OCI-LY3 (cell line): ENCODE results near the gene C5AR1.

Experiments used
- H2AFZ ChIP-seq: fragments of 200-600, 300-600 bp; shearing (Covaris generic); 2 replicates; pipeline ENCODE4 v1.6.0; 2014; ENCODE audit warnings: antibody characterized with exemption, low read depth, low read length
- H3K27ac ChIP-seq: fragments of 200-600, 300-600 bp; sonication (generic); 2 replicates; pipeline ENCODE4 v1.5.1; 2014; ENCODE audit warnings: mild to moderate bottlenecking, low read length, moderate library complexity, mixed read lengths
- H3K27me3 ChIP-seq: fragments of 200-600, 300-600 bp; sonication (generic); 2 replicates; pipeline ENCODE4 v1.6.1; 2014; ENCODE audit warnings: low read depth, low read length, mixed read lengths
- H3K36me3 ChIP-seq: fragments of 200-600, 300-600 bp; sonication (generic); replicated peaks from 2 replicates; pipeline ENCODE3; 2014; ENCODE audit warnings: low read depth, low read length, mixed read lengths
- H3K4me1 ChIP-seq: fragments of 300-600, 200-600 bp; sonication (generic); 2 replicates; pipeline ENCODE4 v1.6.1; 2014; ENCODE audit warnings: low read length, mixed read lengths
- H3K4me2 ChIP-seq: fragments of 200-600, 300-600 bp; sonication (generic); 2 replicates; pipeline ENCODE4 v1.6.1; 2014; ENCODE audit warnings: low read length, mixed read lengths
- H3K4me3 ChIP-seq: fragments of 300-600, 200-600 bp; sonication (generic); 2 replicates; pipeline ENCODE4 v1.5.1; 2014; ENCODE audit warnings: antibody characterized with exemption, mild to moderate bottlenecking, low read length, moderate library complexity
- H3K79me2 ChIP-seq: fragments of 300-600, 200-600 bp; shearing (Covaris generic); 2 replicates; pipeline ENCODE4 v1.6.1; 2014; ENCODE audit warnings: mild to moderate bottlenecking, low read length, mixed read lengths
- H3K9ac ChIP-seq: fragments of 300-600, 200-600 bp; shearing (Covaris generic); 2 replicates; pipeline ENCODE4 v1.6.0; 2014; ENCODE audit warnings: mild to moderate bottlenecking, low read length, moderate library complexity
- H3K9me3 ChIP-seq: fragments of 200-600, 300-600 bp; shearing (Covaris generic); 2 replicates; pipeline ENCODE4 v1.6.1; 2014; ENCODE audit warnings: low read length, mixed read lengths; ENCODE audit not compliant: insufficient read depth
- H4K20me1 ChIP-seq: fragments of 200-600, 300-600 bp; sonication (generic); 2 replicates; pipeline ENCODE4 v1.6.1; 2016; ENCODE audit warnings: low read length, mixed read lengths; ENCODE audit not compliant: insufficient read depth
- CTCF ChIP-seq: fragments of 200-600, 300-600 bp; sonication (generic); IDR thresholded peaks from 2 replicates; pipeline ENCODE4 v1.5.1; 2014; ENCODE audit warnings: antibody characterized with exemption, low read length, low read depth
- EZH2phosphoT487 ChIP-seq: fragments of 200-600 bp; shearing (Covaris generic); IDR thresholded peaks from 2 replicates; pipeline ENCODE4 v1.6.1; 2018; ENCODE audit warnings: antibody characterized with exemption, mixed run types, low read depth

The C5AR1 gene

DNA sequence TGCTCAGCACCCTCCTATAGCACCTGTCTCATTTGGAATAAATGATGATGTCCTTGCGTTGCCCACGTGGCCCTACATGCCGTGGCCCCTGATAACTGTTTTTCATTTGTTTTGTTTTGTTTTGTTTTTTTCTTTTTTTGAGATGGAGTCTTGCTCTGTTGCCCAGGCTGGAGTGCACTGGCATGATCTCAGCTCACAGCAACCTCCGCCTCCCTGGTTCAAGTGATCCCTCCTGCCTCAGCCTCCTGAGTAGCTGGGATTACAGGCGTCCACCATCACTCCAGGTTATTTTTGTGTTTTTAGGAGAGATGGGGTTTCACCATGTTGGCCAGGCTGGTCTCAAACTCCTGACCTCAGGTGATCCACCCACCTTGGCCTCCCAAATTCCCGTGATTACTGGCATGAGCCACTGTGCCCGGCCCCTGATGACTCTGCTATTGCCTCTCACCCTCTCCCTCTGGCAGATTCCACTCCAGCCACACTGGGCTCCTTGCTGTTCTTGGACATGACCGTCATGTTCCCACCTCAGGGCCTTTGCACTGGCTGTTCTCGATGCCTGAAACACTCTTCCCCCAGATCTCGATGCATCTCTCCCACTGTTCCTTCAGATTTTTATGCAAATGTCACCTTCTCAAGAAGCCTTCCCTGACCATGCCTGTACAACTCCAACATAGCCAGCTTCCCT lies 29.7 kb downstream of the C5AR1 start:
- TF ChIP-seq CTCF = no peak
- TF ChIP-seq EZH2phosphoT487 = no peak
- Histone ChIP-seq H4K20me1 (no peaks in the 10 kb centered on the region), H3K27me3 (no peaks in the 10 kb centered on the region), H3K9me3 (no peaks in the 10 kb centered on the region), H3K27ac (no peak overlapping the region), H3K4me1 (no peaks in the 10 kb centered on the region), H3K79me2 (no peaks in the 10 kb centered on the region), H3K4me2 (no peak overlapping the region), H2AFZ (no peak overlapping the region), H3K9ac (no peak overlapping the region), H3K4me3 (no peak overlapping the region), H3K36me3 (no peaks in the 10 kb centered on the region)

DNA sequence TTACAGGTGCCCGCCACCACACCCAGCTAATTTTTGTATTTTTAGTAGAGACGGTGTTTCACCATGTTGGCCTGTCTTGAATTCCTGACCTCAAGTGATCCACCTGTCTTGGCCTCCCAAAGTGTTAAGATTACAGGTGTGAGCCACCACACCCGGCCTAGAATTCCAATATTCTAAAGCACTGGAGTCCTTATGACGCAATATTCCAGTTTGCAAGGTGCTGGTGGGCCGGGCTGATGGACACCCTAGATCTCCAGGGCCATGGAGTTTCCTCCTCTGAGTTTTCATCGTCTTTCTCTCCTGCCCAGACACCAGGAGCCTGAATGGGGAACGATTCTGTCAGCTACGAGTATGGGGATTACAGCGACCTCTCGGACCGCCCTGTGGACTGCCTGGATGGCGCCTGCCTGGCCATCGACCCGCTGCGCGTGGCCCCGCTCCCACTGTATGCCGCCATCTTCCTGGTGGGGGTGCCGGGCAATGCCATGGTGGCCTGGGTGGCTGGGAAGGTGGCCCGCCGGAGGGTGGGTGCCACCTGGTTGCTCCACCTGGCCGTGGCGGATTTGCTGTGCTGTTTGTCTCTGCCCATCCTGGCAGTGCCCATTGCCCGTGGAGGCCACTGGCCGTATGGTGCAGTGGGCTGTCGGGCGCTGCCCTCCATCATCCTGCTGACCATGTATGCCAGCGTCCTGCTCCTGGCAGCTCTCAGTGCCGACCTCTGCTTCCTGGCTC lies 31.0 kb downstream of the C5AR1 start:
- Histone ChIP-seq H3K9ac (no peak overlapping the region), H4K20me1 (no peaks in the 10 kb centered on the region), H2AFZ (no peak overlapping the region), H3K27me3 (no peaks in the 10 kb centered on the region), H3K4me1 (no peaks in the 10 kb centered on the region), H3K36me3 (no peaks in the 10 kb centered on the region), H3K79me2 (no peaks in the 10 kb centered on the region), H3K4me2 (no peak overlapping the region), H3K27ac (no peak overlapping the region), H3K9me3 (no peaks in the 10 kb centered on the region), H3K4me3 (no peak overlapping the region)
- TF ChIP-seq EZH2phosphoT487 (no peak), CTCF (no peak)

DNA sequence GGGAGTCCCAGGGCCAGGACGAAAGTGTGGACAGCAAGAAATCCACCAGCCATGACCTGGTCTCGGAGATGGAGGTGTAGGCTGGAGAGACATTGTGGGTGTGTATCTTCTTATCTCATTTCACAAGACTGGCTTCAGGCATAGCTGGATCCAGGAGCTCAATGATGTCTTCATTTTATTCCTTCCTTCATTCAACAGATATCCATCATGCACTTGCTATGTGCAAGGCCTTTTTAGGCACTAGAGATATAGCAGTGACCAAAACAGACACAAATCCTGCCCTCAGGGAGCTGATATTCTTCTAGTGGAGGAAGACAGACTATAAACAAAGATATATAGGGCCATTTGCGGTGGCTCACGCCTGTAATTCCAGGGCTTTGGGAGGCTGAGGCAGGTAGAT lies 32.1 kb downstream of the C5AR1 start:
- Histone ChIP-seq H3K4me3 (no peak overlapping the region), H3K79me2 (no peaks in the 10 kb centered on the region), H3K36me3 (no peaks in the 10 kb centered on the region), H2AFZ (no peak overlapping the region), H4K20me1 (no peaks in the 10 kb centered on the region), H3K27me3 (no peaks in the 10 kb centered on the region), H3K4me1 (peaks cover 3% of the 10 kb centered on the region; the same call in 1 of the 2 replicates), H3K9ac (no peak overlapping the region), H3K27ac (no peak overlapping the region), H3K4me2 (no peak overlapping the region), H3K9me3 (no peaks in the 10 kb centered on the region)
- no peak for TF ChIP-seq CTCF
- TF ChIP-seq EZH2phosphoT487 = no peak

DNA sequence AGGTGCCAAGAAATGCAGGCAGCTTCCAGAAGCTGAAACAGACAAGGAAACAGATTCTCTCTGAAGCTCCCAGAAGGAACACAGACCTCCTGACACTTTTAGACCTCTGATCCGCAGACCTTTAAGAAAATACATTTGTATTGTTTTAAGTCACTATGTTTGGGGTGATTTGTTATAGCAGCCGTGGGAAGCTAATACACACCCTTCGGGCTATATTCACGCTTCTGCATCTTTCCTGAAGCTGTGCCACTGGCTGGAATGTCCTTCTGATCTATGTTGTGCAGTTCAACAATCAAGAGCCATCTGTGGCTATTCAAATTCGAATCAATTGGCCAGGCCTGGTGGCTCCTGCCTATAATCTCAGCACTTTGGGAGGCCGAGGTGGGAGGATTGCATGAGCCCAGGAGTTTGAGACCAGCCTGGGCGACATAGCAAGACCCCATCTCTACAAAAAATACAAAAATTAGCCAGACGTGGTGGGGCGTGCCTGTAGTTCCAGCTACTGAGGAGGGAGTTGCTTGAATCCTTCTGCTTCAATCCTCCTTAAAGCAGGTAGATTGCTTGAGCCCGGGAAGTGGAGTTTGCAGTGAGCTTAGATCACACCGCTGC lies 33.6 kb downstream of the C5AR1 start:
- H3K79me2 ChIP-seq = no peaks in the 10 kb centered on the region
- no peaks in the 10 kb centered on the region for H3K36me3 ChIP-seq
- H3K9ac ChIP-seq = no peak overlapping the region
- H3K4me2 ChIP-seq = no peak overlapping the region
- no peak for TF ChIP-seq CTCF
- TF ChIP-seq EZH2phosphoT487 = no peak
- H3K9me3 ChIP-seq = no peaks in the 10 kb centered on the region
- H4K20me1 ChIP-seq = no peaks in the 10 kb centered on the region
- H3K27me3 ChIP-seq = no peaks in the 10 kb centered on the region
- H3K27ac ChIP-seq = no peak overlapping the region
- peaks cover 3% of the 10 kb centered on the region; the same call in 1 of the 2 replicates for H3K4me1 ChIP-seq
- no peak overlapping the region for H3K4me3 ChIP-seq
- no peak overlapping the region for H2AFZ ChIP-seq
